ENCODE results near the gene C4orf33.

- TF ChIP-seq EZH2 (IDR thresholded peaks at IDR 0.05; ENCODE audit: low read depth) (no peak), CTCF (conservative IDR thresholded peaks at IDR 0.05) (no peak)
Observed at GRCh38 chr4:129131343-129131742, 35.4 kb downstream of the C4orf33 start.

All from PC-9 (cell line).